A549 (cell line): ENCODE results near the gene WSCD2. TPM values are rescaled to one million over a fixed set of nuclear protein-coding genes. Genes with fewer than 3 reads are reported as not detected.

Experiments used
- ATAC-seq, 2 experiments: fragments of 200-7000 bp in 1 of 2; fragments of >200 bp in 1 of 2; cut with Nextera tagmentation in 1 of 2; cut with Tn5 transposase in 1 of 2; 3 replicates each; pipeline versions ENCODE4 v1.8.0 to v1.9.1; 2018 to 2020; ENCODE audit warnings: mild to moderate bottlenecking in 1 of 2, moderate library complexity in 1 of 2
- CTCF ChIA-PET: fragments of 300-600 bp; sonication (Branson Sonifier 250); formaldehyde crosslinking; extraction: SDS; loops from one replicate; lab custom pipeline; 2021; ENCODE audit warnings: antibody characterized with exemption, inconsistent platforms; lab: Yijun Ruan, JAX
- POLR2A ChIA-PET: fragments of 350-600 bp; formaldehyde crosslinking; extraction: SDS; loops from one replicate; lab custom pipeline; 2021; ENCODE audit warnings: antibody characterized with exemption, inconsistent platforms; lab: Yijun Ruan, JAX
- DNase-seq, 2 experiments: peaks; one replicate each; pipeline versions ENCODE4 v3.0.0 to v3.0.0-alpha.2; 2011 to 2016; ENCODE audit warnings: low read depth in 1 of 2, low spot score in 1 of 2
- FAIRE-seq: peaks from 2 replicates; lab custom pipeline; 2011; peaks lifted over from hg19 to GRCh38; lab: Jason Lieb, UNC
- H3K27ac ChIP-seq, 2 experiments: fragments of >200 bp; sonication (Bioruptor Twin); formaldehyde crosslinking; 3 replicates each; pipeline ENCODE4 v1.5.1; 2016 to 2017
- H3K4me1 ChIP-seq: fragments of >200 bp; sonication (Bioruptor Twin); formaldehyde crosslinking; 3 replicates; pipeline ENCODE4 v1.6.1; 2016
- H3K4me2 ChIP-seq: fragments of >200 bp; sonication (Bioruptor Twin); formaldehyde crosslinking; 3 replicates; pipeline ENCODE4 v1.6.1; 2016
- H3K4me3 ChIP-seq: fragments of >200 bp; sonication (Bioruptor Twin); formaldehyde crosslinking; 3 replicates; pipeline ENCODE4 v1.5.1; 2016
- H3K9me3 ChIP-seq: fragments of >200 bp; sonication (Bioruptor Twin); formaldehyde crosslinking; 3 replicates; pipeline ENCODE4 v1.6.1; 2016
- CBX8 ChIP-seq: fragments of 200-600 bp; sonication (generic); IDR thresholded peaks from 2 replicates; pipeline ENCODE4 v1.6.1; 2016
- FOXS1 ChIP-seq: fragments of 250-450 bp; sonication (Bioruptor Pico); IDR thresholded peaks from 2 replicates; pipeline ENCODE4 v1.5.0; 2020; ENCODE audit warnings: mild to moderate bottlenecking, moderate library complexity
- HOXB13 ChIP-seq: fragments of 250-450 bp; sonication (Bioruptor Pico); IDR thresholded peaks from 2 replicates; pipeline ENCODE4 v1.5.0; 2020; ENCODE audit warnings: low read depth, mild to moderate bottlenecking, moderate library complexity
- MAFK ChIP-seq: fragments of 450-650 bp; IDR thresholded peaks from 2 replicates; pipeline ENCODE4 v1.6.1; 2014; ENCODE audit not compliant: partially characterized antibody
- MYC ChIP-seq: IDR thresholded peaks from 2 replicates; pipeline ENCODE4 v1.6.1; 2012; ENCODE audit warnings: mild to moderate bottlenecking, inconsistent platforms, low read length, improper control_type of control experiment, borderline replicate concordance
- NPAS2 ChIP-seq: fragments of 250-450 bp; sonication (Bioruptor Pico); IDR thresholded peaks from 2 replicates; pipeline ENCODE4 v1.8.0; 2022; ENCODE audit warnings: mild to moderate bottlenecking, moderate library complexity, borderline replicate concordance
- NR3C1 ChIP-seq: fragments of >200 bp; sonication (Bioruptor Twin); formaldehyde crosslinking; IDR thresholded peaks from 3 replicates; pipeline ENCODE4 v1.6.1; 2017
- PHF8 ChIP-seq: fragments of 200-600 bp; sonication (generic); IDR thresholded peaks from 2 replicates; pipeline ENCODE4 v1.6.1; 2016; ENCODE audit warnings: low read depth, mild to moderate bottlenecking, antibody characterized with exemption, moderate library complexity, borderline replicate concordance
- RAD21 ChIP-seq, 2 experiments: fragments of >200 bp in 1 of 2; sonication (Bioruptor Twin) in 1 of 2; formaldehyde crosslinking in 1 of 2; IDR thresholded peaks in 1 of 2; conservative IDR thresholded peaks in 1 of 2; 2 replicates in 1 of 2; 3 replicates in 1 of 2; pipeline ENCODE4 v1.6.1; 2012 to 2018; ENCODE audit warnings: inconsistent platforms in 1 of 2
- ZSCAN20 ChIP-seq: fragments of 250-450 bp; sonication (Bioruptor Pico); IDR thresholded peaks from 2 replicates; pipeline ENCODE4 v1.8.0; 2022; ENCODE audit warnings: mild to moderate bottlenecking, moderate library complexity
- WGBS: methylation state at CpG from one replicate; pipeline ENCODE4 v1.1.6; 2017; ENCODE audit errors: missing lambda C conversion rate; 5-methylcytosine and 5-hydroxymethylcytosine counted together
- polyA plus RNA-seq, 4 experiments: library from polyadenylated mRNA; depleted of rRNA in 3 of 4; stranded (reverse); fragments of >200 nt; fragmentation: RNase III in 1 of 4; extraction: RNeasy Plus Mini Kit Qiagen cat#74134 plus additional on column Dnase treatment in 1 of 4; gene quantifications; 2 replicates in 3 of 4; 3 replicates in 1 of 4; pipeline ENCODE4 v1.2.3, GENCODE V29; 2011 to 2017
- TF ChIP-seq, protein P1 (sequence below): fragments of 450-650 bp; IDR thresholded peaks from 2 replicates; pipeline ENCODE4 v1.6.1; 2014; ENCODE audit warnings: antibody characterized with exemption
- TF ChIP-seq, protein P2 (sequence below): fragments of >200 bp; sonication (Bioruptor Twin); formaldehyde crosslinking; IDR thresholded peaks from 2 replicates; pipeline ENCODE4 v1.6.1; 2016
- TF ChIP-seq, protein P3 (sequence below): fragments of 250-450 bp; sonication (Bioruptor Pico); IDR thresholded peaks from 2 replicates; pipeline ENCODE4 v1.5.0; 2021; ENCODE audit warnings: mild to moderate bottlenecking, moderate library complexity, borderline replicate concordance
- TF ChIP-seq, protein P4 (sequence below): fragments of 200-600 bp; sonication (generic); IDR thresholded peaks from 2 replicates; pipeline ENCODE4 v1.6.1; 2016; ENCODE audit warnings: antibody characterized with exemption, mild to moderate bottlenecking, moderate library complexity

WSCD2 gene
- polyA plus RNA-seq, 2 of the 4 experiments (the other 2 are of a cell fraction) = not detected

DNA sequence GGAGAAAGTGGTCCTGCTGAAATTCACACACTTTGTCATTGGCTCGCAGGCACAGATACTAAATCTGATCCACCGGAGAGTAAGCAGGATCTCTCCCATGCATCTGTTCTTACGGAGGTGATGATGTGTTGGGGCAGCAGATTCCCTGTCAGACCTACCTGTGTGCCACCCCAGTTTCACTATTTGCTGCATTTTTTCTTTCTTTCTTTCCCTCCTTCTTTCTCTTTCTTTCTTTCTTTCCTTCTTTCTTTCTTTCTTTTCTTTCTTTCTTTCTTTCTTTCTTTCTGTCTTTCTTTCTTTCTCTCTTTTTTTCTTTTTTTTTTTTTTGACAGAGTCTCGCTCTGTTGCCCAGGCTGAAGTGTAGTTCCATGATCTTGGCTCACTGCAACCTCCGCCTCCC lies 37.4 kb downstream of the WSCD2 start:
- Histone ChIP-seq H3K4me3 (no peak overlapping the region), H3K9me3 (no peaks in the 10 kb centered on the region), H3K27ac (no peak overlapping the region), H3K4me1 (no peaks in the 10 kb centered on the region), H3K4me2 (no peak overlapping the region)
- no peak for ATAC-seq
- 11% methylated on average over 5 of the region's 5 CpGs for WGBS
- ChIA-PET CTCF (no interaction called here), POLR2A (no interaction called here)
- FAIRE-seq = no peak
- DNase-seq = no peak
- no peak for TF ChIP-seq MYC

DNA sequence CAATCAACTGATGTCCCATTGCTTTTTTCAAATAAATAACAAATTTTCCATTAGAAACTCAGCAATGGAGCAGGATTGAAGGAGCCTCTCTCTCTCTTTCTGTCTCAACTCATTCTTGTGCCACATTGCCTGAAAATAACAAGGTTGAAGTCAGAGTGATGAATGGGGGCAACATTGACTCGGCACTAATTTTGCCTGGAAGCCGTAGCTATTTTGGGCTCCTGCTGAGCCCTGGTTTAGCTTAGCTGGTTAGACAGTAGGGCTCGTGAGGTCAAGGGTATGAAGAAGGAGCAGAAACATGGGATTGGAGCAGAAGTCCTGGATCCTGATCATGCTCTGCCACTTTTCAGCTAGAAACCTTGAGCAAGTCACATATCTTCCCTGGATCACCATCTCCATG lies 38.9 kb downstream of the WSCD2 start:
- no peak for TF ChIP-seq NPAS2
- TF ChIP-seq, protein P1, sequence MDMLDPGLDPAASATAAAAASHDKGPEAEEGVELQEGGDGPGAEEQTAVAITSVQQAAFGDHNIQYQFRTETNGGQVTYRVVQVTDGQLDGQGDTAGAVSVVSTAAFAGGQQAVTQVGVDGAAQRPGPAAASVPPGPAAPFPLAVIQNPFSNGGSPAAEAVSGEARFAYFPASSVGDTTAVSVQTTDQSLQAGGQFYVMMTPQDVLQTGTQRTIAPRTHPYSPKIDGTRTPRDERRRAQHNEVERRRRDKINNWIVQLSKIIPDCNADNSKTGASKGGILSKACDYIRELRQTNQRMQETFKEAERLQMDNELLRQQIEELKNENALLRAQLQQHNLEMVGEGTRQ = no peak
- H3K4me2 ChIP-seq = no peak overlapping the region
- no peak for DNase-seq
- no peak for ATAC-seq
- ChIA-PET CTCF (no interaction called here), POLR2A (no interaction called here)
- 3% methylated on average over 3 of the region's 3 CpGs for WGBS
- no peaks in the 10 kb centered on the region for H3K4me1 ChIP-seq
- no peak for FAIRE-seq
- H3K27ac ChIP-seq = no peak overlapping the region
- no peak overlapping the region for H3K4me3 ChIP-seq
- no peaks in the 10 kb centered on the region for H3K9me3 ChIP-seq

DNA sequence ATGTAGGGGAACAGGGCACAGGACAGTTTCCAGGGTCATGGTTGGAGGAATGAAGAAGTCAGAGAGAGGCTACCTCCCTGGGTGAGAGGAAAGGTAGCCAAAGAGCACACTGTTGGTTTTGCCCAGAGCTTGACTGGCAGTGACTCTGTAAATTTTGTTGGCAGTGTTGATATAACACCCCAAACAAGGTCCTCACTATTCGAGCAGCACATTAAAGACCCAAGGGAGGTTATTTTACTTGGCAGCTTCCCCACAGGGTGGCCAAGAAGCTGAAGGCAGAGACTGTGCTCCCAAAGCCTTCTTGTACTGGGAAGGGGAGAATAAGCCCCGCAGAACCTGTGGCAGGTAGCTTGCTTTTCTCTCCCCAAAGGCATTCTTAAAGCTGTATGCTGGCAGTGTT lies 40.6 kb downstream of the WSCD2 start:
- no peak for DNase-seq
- no peak for TF ChIP-seq FOXS1 (CRISPR knock-in tag)
- no peak for TF ChIP-seq HOXB13
- TF ChIP-seq, protein P2, sequence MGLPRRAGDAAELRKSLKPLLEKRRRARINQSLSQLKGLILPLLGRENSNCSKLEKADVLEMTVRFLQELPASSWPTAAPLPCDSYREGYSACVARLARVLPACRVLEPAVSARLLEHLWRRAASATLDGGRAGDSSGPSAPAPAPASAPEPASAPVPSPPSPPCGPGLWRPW = no peak
- TF ChIP-seq, protein P3, sequence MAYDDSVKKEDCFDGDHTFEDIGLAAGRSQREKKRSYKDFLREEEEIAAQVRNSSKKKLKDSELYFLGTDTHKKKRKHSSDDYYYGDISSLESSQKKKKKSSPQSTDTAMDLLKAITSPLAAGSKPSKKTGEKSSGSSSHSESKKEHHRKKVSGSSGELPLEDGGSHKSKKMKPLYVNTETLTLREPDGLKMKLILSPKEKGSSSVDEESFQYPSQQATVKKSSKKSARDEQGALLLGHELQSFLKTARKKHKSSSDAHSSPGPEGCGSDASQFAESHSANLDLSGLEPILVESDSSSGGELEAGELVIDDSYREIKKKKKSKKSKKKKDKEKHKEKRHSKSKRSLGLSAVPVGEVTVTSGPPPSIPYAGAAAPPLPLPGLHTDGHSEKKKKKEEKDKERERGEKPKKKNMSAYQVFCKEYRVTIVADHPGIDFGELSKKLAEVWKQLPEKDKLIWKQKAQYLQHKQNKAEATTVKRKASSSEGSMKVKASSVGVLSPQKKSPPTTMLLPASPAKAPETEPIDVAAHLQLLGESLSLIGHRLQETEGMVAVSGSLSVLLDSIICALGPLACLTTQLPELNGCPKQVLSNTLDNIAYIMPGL (CRISPR knock-in tag) = no peak
- no peak for TF ChIP-seq NR3C1
- TF ChIP-seq MAFK = no peak
- ATAC-seq = no peak
- Histone ChIP-seq H3K27ac (no peak overlapping the region), H3K4me2 (no peak overlapping the region), H3K4me1 (no peaks in the 10 kb centered on the region), H3K9me3 (no peaks in the 10 kb centered on the region), H3K4me3 (no peak overlapping the region)
- FAIRE-seq = no peak
- ChIA-PET CTCF (interaction anchor here (1.2 kb wide), 2 partner anchors 15 to 25 kb away, joined by 3 to 4 read pairs; no protein-coding TSS in a partner anchor), POLR2A (no interaction called here)
- 0% methylated on average over 2 of the region's 2 CpGs for WGBS

DNA sequence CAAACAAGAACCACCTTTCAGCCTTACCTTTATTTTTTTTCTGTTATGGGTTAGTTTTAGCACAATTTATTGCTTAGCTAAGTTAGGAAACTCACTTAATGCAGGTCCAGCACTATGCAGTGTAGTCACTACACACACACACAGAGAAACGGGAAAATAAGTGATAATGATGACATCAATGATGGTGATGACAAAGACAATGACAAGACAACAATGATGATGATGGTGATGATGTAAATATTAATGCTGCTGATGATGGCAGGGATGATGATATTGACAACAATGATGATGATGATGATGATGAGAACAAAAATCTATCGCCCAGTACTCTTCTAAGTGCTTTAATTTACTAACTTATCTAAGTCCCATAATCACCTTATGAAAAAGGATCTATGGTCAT lies 41.1 kb downstream of the WSCD2 start:
- DNase-seq (no peak), ATAC-seq (no peak), FAIRE-seq (no peak)
- no peaks in the 10 kb centered on the region for H3K4me1 ChIP-seq
- 2% methylated on average over 2 of the region's 2 CpGs for WGBS
- CTCF ChIA-PET = interaction anchor here (1.2 kb wide), 2 partner anchors 15 to 25 kb away, joined by 3 to 4 read pairs; no protein-coding TSS in a partner anchor
- POLR2A ChIA-PET = no interaction called here
- H3K4me3 ChIP-seq = no peak overlapping the region
- no peaks in the 10 kb centered on the region for H3K9me3 ChIP-seq
- TF ChIP-seq, protein P4, sequence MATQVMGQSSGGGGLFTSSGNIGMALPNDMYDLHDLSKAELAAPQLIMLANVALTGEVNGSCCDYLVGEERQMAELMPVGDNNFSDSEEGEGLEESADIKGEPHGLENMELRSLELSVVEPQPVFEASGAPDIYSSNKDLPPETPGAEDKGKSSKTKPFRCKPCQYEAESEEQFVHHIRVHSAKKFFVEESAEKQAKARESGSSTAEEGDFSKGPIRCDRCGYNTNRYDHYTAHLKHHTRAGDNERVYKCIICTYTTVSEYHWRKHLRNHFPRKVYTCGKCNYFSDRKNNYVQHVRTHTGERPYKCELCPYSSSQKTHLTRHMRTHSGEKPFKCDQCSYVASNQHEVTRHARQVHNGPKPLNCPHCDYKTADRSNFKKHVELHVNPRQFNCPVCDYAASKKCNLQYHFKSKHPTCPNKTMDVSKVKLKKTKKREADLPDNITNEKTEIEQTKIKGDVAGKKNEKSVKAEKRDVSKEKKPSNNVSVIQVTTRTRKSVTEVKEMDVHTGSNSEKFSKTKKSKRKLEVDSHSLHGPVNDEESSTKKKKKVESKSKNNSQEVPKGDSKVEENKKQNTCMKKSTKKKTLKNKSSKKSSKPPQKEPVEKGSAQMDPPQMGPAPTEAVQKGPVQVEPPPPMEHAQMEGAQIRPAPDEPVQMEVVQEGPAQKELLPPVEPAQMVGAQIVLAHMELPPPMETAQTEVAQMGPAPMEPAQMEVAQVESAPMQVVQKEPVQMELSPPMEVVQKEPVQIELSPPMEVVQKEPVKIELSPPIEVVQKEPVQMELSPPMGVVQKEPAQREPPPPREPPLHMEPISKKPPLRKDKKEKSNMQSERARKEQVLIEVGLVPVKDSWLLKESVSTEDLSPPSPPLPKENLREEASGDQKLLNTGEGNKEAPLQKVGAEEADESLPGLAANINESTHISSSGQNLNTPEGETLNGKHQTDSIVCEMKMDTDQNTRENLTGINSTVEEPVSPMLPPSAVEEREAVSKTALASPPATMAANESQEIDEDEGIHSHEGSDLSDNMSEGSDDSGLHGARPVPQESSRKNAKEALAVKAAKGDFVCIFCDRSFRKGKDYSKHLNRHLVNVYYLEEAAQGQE = no peak
- no peak for TF ChIP-seq PHF8
- no peak for TF ChIP-seq RAD21 (conservative IDR thresholded peaks at IDR 0.05 in 1 of 2, IDR thresholded peaks at IDR 0.05 in 1 of 2)
- no peak for TF ChIP-seq CBX8
- TF ChIP-seq ZSCAN20 = no peak
- H3K4me2 ChIP-seq = no peak overlapping the region
- H3K27ac ChIP-seq = no peak overlapping the region
